Natural killer cell (primary cell): ENCODE results near the gene MAP3K6. TPM values are rescaled to one million over a fixed set of nuclear protein-coding genes. Genes with fewer than 3 reads are reported as not detected.
A peak's percentile ranks its signal among the peaks of the same experiment; 100 is the strongest.

ENCODE experiments used
- ATAC-seq, 3 donors: fragments of 150-1000 bp in 2 of 3; fragments of 200-7000 bp in 1 of 3; cut with Tn5 transposase; 1 replicate in 1 of 3; 2 replicates in 2 of 3; pipeline ENCODE4 v1.10.0; 2021; ENCODE audit warnings: mild to moderate bottlenecking in 2 of 3, moderate library complexity in 2 of 3
- DNase-seq, 2 donors: peaks; one replicate each; pipeline versions ENCODE4 v3.0.0 to v3.0.0-alpha.2; 2013 to 2021; ENCODE audit warnings: mixed read lengths in 1 of 2
- H3K27ac ChIP-seq: one replicate; pipeline ENCODE4 v1.5.1; 2013; ENCODE audit warnings: mild to moderate bottlenecking, low read length
- H3K27me3 ChIP-seq: one replicate; pipeline ENCODE4 v1.6.1; 2013; ENCODE audit warnings: low read length; ENCODE audit not compliant: control insufficient read depth, insufficient read depth
- H3K36me3 ChIP-seq: one replicate; pipeline ENCODE4 v1.6.1; 2013; ENCODE audit warnings: low read length; ENCODE audit not compliant: control insufficient read depth, insufficient read depth
- H3K4me1 ChIP-seq: one replicate; pipeline ENCODE4 v1.6.1; 2013; ENCODE audit warnings: low read length; ENCODE audit not compliant: control insufficient read depth, insufficient read depth
- H3K4me3 ChIP-seq: one replicate; pipeline ENCODE4 v1.5.1; 2013; ENCODE audit warnings: low read length
- H3K9me3 ChIP-seq: one replicate; pipeline ENCODE4 v1.6.1; 2013; ENCODE audit warnings: low read length; ENCODE audit not compliant: control insufficient read depth, insufficient read depth
- H3K27ac Mint-ChIP-seq, 2 donors: one replicate each; pipeline ENCODE4 v1.8.0; 2022; ENCODE audit warnings: mild to moderate bottlenecking in 2 of 2, mixed read lengths in 2 of 2, moderate library complexity in 1 of 2
- H3K27me3 Mint-ChIP-seq, 2 donors: one replicate each; pipeline ENCODE4 v1.8.0; 2022; ENCODE audit warnings: low read depth in 2 of 2, mixed read lengths in 2 of 2
- H3K36me3 Mint-ChIP-seq: one replicate; pipeline ENCODE4 v1.8.0; 2022; ENCODE audit warnings: mixed read lengths
- H3K4me1 Mint-ChIP-seq, 2 donors: one replicate each; pipeline ENCODE4 v1.8.0; 2022; ENCODE audit warnings: mixed read lengths in 2 of 2
- H3K4me3 Mint-ChIP-seq: one replicate; pipeline ENCODE4 v1.8.0; 2022; ENCODE audit warnings: mild to moderate bottlenecking, moderate library complexity, mixed read lengths
- H3K9me3 Mint-ChIP-seq, 2 donors: one replicate each; pipeline ENCODE4 v1.8.0; 2022; ENCODE audit warnings: mixed read lengths in 2 of 2
- CTCF ChIP-seq: fragments of 200-600 bp; IDR thresholded peaks from one replicate; pipeline ENCODE4 v1.8.0; 2022; ENCODE audit warnings: antibody characterized with exemption
- WGBS: methylation state at CpG from one replicate; pipeline ENCODE4 v1.1.7; 2013; ENCODE audit warnings: missing lambda C conversion rate; ENCODE audit not compliant: insufficient coverage; 5-methylcytosine and 5-hydroxymethylcytosine counted together
- intact Hi-C: fragments of 100-400 bp; cut with micrococcal nuclease; formaldehyde crosslinking; loops from one replicate; pipeline ENCODE4 v1.14.2; 2022
- total RNA-seq, 4 donors: library from RNA; stranded (reverse); fragments of 120-200 nt in 1 of 4; gene quantifications; one replicate each; pipeline versions ENCODE4 v1.2.3 to v1.2.4, GENCODE V29; 2013 to 2022

The MAP3K6 gene
- total RNA-seq, 3 donors from 2014 or later (not counting 1 experiment from before 2014, with no cell fraction given) = 8.2 to 15.1 (median 12.1) TPM

GRCh38 chr1:27341525-27342252 lies 25.1 kb downstream of the MAP3K6 start, which contains the start of gene SYTL1:
SYTL1 (plus strand) TSS chr1:27342022; CDS start chr1:27345335, 3,313 bp downstream.
- H3K27me3 Mint-ChIP-seq = no peaks in the 10 kb centered on the region
- Histone ChIP-seq H3K4me1 (peaks cover 55% of the 10 kb centered on the region), H3K4me3 (peak within 1 kb of the TSS; percentile 80)

GRCh38 chr1:27339213-27339612 lies 27.5 kb downstream of the MAP3K6 start:
- Histone ChIP-seq H3K4me1 (peaks cover 41% of the 10 kb centered on the region), H3K27me3 (no peaks in the 10 kb centered on the region), H3K27ac (no peak overlapping the region), H3K36me3 (peaks cover 25% of the 10 kb centered on the region), H3K9me3 (no peaks in the 10 kb centered on the region), H3K4me3 (no peak overlapping the region)
- H3K27me3 Mint-ChIP-seq = no peaks in the 10 kb centered on the region
- peaks cover 42 to 46% of the 10 kb centered on the region in 2 donors for H3K4me1 Mint-ChIP-seq
- no peak for TF ChIP-seq CTCF
- no peaks in the 10 kb centered on the region for H3K9me3 Mint-ChIP-seq
- ATAC-seq (no peak), DNase-seq (no peak)
- WGBS = 86% methylated on average over 5 of the region's 5 CpGs
- H3K4me3 Mint-ChIP-seq = peak overlapping the region; percentile 37
- H3K27ac Mint-ChIP-seq = peak overlapping the region; percentile 88 to 90
- intact Hi-C loops = no loop called here
- no peaks in the 10 kb centered on the region for H3K36me3 Mint-ChIP-seq

More at GRCh38 chr1:27341525-27342252, 25.1 kb downstream of the MAP3K6 start, which contains the start of gene SYTL1:
- TF ChIP-seq CTCF = no peak
- DNase-seq = peak; percentile 75 to 77
- WGBS = under 1% methylated on average over 22 of the region's 22 CpGs
- Mint-ChIP-seq H3K27ac (peak within 1 kb of the TSS; percentile 88 to 90), H3K9me3 (no peaks in the 10 kb centered on the region), H3K36me3 (no peaks in the 10 kb centered on the region), H3K4me3 (peak within 1 kb of the TSS; percentile 91), H3K4me1 (peaks cover 51 to 62% of the 10 kb centered on the region in 2 donors)
- peaks cover 13% of the 10 kb centered on the region for H3K36me3 ChIP-seq
- no peaks in the 10 kb centered on the region for H3K27me3 ChIP-seq
- intact Hi-C loops = loop anchor here (1.0 to 10.0 kb wide), 4 partner anchors 8 to 647 kb away; partner anchors contain the start of genes ARID1A and TMEM222
- peak; percentile 75 to 82 (median 76) for ATAC-seq
- H3K9me3 ChIP-seq = no peaks in the 10 kb centered on the region
- peak within 1 kb of the TSS; percentile 92 for H3K27ac ChIP-seq

GRCh38 chr1:27338751-27339150 lies 28.0 kb downstream of the MAP3K6 start:
- Mint-ChIP-seq H3K4me3 (peak overlapping the region; percentile 37), H3K4me1 (peaks cover 39 to 42% of the 10 kb centered on the region in 2 donors)

More at GRCh38 chr1:27338751-27339150, 28.0 kb downstream of the MAP3K6 start:
- Histone ChIP-seq H3K9me3 (no peaks in the 10 kb centered on the region), H3K4me1 (peaks cover 36% of the 10 kb centered on the region), H3K27me3 (no peaks in the 10 kb centered on the region), H3K4me3 (no peak overlapping the region), H3K27ac (no peak overlapping the region), H3K36me3 (peaks cover 29% of the 10 kb centered on the region)
- intact Hi-C loops = no loop called here
- Mint-ChIP-seq H3K9me3 (no peaks in the 10 kb centered on the region), H3K27me3 (no peaks in the 10 kb centered on the region), H3K36me3 (no peaks in the 10 kb centered on the region), H3K27ac (peak overlapping the region; percentile 88 to 90)
- TF ChIP-seq CTCF = no peak
- ATAC-seq = no peak
- no peak for DNase-seq
- WGBS = 97% methylated on average over 6 of the region's 6 CpGs
